GM18907 (cell line): Measurements from ENCODE around the gene SAMD4A.

Experiments used
- ATAC-seq: cut with Tn5 transposase; IDR thresholded peaks from one replicate; pipeline ENCODE4 v1.9.1; 2021; ENCODE audit warnings: mild to moderate bottlenecking, moderate library complexity; ENCODE audit not compliant: unreplicated experiment

SAMD4A gene

DNA sequence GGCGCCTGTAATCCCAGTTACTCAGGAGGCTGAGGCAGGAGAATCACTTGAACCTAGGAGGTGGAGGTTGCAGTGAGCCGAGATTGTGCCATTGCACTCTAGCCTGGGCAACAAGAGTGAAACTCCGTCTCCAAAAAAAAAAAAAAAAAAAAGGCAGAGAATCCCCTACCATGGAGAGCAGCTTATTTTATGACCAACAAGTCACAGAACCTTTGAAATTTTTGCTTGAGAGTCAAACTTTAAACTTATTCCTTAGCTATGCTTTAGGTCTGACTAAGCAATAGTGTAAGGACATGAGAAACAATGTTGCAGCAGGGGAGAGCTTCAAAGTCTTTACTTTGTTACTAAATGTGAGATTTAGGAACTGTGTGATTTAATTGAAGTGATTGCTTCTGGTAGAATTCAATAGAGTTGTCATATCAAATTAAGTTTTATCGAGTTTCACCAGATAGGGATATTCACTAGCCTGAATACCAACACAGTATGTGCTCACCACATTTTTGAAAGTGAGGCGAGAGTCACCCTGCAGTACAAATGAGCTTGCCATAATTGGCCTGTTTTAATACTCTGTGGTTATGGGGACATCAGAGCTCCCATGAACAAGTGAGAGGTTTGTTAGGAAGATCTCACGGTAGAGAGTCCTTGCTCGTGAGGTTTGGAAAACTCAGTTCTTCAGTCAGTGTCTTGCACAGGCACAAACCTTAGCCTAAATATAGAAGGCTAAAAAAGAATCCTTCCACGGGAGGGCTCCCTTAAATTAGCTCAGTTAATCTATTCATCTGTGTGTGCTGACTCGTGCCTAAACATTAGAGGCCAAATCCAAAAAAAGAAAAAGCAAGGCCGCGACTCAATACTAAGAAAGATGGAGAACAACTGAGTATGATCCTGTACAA is 108.6 kb downstream of the SAMD4A start:
- no peak for ATAC-seq

DNA sequence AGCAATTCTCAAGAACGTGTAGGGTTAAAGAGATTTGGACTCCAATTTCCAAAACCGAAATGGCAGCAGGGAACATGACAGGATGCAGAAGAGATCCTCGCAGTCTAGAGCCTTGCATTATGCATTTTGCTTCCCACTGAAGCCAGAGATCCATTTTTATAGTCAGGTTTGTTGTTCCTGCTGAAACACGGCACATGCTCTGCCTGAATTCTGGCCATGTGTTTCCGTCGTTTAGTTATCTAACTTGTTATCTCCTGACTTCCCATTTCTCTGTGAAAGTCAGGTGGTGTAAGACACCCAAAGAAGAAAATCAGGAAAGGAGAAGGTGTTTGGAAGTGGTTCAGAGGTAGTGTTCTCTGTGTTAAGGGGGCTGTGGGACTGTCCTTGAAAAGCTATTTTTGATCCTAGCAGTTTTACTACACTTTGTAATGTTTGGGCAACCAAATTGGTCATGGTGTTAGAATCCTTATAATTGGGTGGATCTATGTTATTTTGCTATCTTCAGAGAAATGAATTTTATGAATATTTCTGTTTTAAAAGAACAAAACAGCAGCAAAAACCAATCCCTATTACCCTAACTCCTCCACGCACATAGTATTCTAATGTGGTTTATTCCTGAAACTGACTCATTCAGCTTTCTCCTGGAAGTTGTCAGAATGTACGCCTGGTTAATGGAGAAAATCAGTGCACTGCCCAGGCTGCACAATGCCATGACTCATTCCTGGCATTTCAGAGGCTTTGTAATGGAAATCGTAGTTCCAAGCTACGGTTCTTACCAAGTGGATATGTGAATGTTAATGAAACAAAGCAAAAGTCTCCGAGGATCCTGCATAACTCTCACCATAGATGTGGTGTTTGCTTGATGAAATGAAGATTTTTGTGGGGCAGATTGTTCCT is 110.1 kb downstream of the SAMD4A start:
- ATAC-seq: no peak

DNA sequence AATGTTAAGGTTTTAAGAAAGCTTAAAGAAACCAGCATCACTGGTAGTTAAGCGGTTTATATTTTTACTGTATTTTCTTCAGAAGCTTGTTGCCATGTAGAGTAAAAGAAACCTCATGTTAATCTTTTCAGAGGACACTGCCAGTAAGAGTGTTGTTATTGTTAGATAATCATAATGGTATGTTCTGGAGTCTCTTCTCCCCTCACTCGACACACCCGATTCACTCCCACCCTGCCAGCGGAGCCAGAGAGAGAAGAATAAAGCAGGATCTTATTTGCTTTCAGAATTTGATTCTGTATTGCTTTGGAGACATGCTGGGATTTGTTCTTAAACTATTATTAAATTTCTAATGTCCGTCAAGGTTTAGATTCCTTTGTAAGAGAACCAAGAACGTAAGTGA is 113.7 kb downstream of the SAMD4A start:
- no peak for ATAC-seq

DNA sequence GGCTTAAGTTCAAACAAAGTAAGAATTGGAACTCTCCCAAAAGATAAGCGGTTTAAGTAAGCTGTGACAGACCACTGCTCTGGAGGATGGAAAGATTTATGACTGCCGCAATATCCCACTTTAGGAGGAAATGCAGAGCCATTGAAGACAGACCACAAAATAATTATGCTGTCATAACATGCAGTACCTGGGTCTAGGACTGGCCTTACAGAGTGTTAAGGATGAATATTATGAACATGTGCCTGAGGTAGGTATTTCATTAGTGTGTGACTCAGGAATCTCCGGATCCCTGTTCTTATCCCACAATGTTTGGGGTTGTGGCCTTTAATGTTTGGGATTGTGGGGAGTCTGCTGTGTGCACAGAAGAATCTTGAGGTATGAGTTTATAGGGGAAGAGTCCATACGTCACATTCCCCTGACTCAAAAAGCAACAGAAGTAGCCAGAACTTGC is 114.9 kb downstream of the SAMD4A start:
- no peak for ATAC-seq

DNA sequence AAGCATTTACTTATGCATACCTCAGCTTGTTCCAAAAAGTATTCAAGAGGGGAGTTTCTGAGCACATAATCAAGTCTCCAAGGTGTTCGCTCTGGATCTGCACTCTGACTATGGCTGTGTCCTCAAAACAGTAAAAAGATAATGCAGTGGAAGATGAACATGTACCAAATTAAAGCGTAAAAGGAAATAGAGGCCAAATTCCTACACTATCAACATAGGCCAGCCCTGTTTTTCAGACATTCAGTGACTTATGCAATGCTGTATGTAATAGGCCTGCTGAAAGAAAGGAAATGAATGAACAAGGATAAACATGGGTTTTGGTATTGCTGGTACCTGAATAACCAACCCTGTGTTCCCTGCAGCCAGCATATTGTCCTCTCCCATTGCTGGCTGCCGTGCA is 115.7 kb downstream of the SAMD4A start:
- no peak for ATAC-seq

DNA sequence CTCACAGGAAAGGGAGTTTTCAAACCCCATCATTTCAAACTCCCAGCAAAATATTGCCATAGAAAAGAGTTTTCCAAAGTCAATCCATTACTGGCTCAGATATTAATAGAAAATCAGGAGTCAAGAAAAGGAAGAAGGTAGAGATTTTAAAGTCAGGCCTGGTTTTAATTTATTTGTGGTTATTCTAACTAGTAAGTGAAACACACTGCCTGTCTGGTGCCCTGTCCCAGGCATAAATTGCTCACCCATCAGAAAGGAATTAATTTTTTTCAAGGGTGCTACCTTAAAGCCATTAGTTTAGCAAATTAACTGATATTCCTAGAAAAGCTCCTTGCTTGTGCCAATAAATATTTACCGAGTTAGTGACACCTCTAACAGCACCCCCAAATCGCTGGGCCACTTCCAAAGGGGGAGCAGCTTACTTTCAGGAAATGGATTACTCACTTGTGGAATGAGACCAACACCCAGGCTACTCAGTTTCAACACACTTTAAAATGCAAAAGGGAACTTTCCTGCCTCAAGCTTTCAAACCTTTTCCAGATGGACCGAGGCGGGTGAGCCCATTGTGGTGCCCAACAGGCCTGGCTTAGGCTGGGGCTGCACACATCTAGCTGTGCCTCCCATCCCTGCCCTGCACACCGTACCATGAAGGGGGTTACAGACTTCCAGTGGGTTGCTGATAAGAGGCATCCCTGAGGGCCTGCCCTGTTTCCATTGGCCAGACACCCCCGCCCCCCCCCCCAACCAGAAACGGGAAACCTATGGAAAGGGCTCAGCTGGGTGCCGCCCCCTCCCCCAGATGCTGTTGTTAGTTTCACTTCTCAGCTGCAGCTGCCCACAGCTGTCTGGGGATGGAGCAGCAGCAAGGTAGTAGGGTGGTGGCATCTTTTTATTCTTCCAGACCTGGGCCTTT is 117.2 kb downstream of the SAMD4A start:
- ATAC-seq: peak; percentile 61

DNA sequence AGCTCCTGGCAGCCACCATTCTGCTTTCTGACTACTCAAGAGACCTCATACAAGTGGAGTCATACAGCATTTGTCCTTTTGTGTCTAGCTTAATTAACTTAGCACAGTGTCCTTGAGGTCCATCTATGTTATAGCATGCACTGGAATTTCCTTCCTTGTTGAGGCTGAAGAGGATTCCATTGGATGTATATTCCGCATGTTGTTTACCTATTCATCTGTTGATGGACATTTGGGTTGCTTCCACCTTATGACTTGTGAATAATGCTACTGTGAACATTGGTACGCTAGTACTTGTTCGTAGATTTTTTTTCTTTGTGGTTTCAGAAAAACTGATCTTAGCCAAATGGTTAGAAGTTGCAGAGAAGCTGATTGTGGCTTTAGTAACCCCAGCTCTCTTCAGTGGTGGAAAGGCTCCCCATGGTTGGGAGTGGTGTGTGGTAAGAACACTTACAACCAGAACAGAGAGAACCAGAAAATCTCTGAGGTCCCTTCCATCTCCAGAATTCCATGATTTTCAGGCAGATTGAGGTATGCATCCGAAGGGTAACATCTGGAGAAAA is 118.4 kb downstream of the SAMD4A start:
- no peak for ATAC-seq

DNA sequence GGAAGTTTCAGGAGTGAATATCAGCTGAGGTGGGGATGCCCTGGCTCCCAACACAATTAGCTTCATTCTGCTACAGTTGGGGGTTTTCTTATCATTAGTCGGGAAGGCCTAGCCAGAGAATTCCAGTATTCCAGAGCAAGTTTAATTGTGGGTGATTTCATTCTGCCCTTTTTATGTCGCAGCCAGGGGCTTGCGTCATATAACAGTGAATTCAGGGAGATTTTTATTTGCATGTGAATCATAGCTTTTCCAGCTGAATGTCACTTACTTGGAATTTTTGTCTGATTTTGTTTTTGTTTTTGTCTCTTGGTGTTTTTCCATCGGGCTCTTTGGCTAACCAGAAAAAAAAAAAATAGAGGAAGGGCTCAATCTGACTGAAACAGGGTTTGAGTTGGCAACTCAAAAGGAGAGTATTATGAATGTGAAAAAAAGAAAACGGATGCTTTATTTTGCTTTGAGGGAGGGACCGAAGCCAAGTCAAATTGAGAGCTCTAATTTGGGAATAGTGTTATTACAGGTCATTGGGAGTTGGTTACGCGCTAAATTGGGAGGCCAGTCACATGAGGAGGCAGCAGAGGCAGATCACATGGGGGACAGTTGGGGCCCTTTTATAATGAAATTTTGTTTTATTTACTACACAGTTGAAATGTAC is 119.4 kb downstream of the SAMD4A start:
- ATAC-seq: no peak

DNA sequence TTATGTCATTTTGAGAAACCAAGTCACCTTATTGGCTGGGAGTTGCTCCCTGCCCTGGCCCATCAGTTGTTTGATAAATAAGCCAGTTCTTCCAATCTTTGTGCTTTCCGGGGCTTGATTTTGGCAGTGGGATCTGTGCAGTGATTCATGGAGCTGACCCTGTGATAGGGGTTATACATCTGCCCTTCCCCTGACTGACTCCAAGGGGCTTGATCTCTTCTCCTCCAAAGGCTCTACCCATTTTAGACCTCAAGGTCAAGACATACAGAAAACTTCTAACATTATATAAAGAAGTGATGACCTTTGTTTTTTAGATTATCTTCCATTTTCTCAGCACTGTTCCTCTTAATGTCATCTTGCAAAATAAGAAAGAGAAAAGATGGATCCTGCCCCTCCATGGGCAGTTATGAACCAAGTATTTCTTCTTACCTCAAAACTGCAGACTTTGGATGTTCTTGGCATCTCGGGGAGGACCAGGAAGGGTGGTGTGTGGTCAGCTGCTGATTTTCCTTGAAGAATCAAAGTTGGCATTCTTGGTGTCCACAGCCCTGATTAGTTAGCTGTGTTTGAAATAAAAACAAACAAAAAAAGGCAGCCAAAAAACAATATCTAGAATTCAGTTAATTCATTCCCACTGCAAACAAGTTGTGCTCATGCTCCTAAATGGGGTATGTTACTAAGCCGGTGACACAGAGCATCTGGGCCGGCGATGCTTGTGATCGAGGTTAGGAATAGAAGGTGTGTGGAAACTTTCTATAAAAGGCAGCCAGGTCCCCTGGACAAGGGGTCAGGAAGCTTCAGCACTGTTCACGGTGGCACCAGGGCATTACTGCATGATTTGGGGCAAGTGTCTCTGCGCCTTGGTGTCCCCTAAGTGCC is 120.2 kb downstream of the SAMD4A start:
- ATAC-seq: no peak

DNA sequence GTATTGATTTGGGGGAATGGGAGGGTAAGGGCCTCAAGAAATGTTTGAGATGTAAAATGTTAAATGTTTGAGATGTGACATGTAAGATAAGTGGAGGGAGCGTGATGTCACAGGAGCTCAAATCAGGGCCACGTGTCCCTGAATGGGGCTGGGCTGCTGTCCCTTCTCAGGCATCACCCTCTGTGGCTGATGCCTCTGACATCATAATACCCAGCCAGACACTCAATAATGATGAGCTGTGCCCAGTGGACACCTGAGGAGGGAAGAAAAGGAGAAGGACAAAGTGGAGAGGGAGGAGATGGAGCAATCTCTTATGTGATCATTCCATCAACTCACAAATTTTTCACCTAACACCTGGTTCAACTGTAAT is 120.8 kb downstream of the SAMD4A start:
- no peak for ATAC-seq

DNA sequence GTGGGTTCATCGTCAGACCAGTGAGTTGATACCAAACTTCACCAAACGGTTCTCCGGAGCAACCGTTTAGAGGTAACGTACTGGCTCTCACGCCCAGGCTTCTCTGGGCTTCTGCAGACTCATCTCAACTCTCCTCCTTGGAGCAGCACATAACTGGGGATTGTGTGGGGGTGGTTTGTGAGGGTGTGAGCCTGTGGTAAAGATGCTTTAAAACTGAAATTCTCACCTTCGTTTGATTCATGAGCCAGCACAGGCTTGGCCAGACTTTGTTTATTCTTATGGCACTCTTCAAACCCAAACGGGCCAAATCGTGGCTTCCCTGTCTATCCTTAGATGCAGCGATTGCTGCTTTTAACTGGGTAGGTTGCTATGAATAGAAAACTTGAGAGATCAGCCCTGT is 121.3 kb downstream of the SAMD4A start:
- no peak for ATAC-seq

DNA sequence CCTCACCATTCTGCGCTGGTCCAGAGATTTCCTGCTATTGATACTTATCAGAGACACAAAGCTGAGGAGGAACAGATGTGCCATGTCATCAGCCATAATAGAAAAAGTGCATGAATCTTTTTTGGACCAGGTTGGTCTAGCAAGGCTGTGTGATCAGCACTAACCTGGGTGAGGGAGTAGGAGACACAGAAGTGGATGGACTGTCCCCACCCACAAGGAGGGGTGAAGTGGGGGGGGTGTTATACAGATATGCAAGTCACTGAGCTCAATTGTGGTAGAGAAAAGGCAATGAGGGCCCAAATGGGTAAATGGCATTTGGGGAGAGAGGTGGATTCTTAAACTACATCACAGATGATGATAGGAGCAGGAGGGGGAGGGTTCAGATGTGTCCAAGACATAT is 123.0 kb downstream of the SAMD4A start:
- no peak for ATAC-seq

DNA sequence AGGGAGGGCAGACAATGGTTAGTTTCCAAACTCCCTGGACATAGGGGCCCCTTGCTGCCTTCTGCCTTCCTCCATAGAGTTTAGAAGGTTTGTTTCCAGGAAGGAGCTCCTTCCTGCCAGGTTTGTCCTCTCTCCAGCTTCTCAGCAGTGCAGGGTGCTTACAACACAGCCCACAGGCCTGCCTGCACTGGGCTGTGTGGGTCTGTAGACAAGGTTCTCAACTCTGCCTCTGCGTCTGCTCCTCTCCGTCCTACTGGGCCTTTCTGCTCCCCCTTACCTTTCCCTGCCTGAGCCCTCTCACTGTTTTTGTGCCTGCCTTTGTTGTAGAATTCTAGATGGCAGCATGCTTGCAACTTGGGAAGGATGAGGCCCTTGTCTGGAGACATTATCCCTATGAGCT is 124.0 kb downstream of the SAMD4A start:
- no peak for ATAC-seq

DNA sequence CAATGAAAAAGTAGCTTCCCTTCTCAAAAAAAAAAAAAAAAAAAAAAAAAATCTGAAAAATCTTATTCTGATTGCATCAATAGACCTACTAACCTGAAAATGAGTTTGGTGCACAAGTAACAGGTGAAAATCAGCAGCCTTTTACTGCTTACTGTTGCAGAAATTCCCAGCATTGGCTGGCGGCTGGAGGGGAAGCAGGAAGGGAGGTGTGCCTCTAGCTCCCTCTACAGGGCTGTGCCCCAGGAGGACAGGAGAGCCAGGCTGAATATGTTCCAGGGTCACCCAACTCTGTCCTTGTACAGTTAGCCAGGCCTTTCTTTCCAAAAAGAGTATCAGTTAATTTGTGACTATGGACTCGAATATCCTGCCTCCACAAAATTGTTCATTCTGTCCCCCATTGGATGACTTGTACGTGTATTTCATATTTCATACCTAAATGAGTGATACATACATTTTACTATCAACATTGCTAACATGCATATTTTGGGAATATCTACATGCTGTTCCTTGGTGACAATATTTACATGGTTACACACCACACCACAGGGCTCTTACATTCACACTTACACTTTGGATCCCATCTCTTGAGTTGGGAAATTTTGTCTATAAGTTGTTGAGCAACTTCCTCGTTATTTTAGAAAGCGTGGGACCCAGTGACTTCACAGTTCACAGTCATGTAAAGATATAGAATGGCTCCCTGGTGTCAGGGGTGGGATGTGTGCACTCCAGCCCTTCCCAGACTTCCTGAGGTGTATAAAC is 124.8 kb downstream of the SAMD4A start:
- no peak for ATAC-seq

DNA sequence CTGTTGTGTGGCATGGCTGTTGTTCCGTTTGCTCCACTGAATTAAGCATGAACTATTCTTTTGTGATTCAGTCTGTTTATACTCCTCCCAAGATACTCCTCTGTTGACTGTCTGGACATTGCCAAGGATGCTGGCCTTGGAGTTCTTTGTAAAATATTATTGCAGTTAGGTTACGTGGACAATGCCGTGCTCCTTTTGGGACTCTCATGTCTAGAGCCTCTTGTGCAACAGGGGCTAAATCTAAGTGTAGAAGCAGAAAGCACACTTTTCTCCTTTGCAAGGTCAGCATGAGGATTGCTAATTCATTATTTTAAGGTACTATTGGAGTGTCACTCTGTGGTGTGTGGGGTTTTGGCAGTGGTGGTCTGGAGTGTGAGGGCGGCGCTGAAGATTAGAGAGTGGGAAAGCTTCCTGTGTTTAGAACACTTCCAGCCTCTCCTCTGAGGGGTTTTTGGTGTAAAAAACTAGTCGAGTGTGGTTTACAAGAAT is 125.4 kb downstream of the SAMD4A start:
- ATAC-seq: no peak

DNA sequence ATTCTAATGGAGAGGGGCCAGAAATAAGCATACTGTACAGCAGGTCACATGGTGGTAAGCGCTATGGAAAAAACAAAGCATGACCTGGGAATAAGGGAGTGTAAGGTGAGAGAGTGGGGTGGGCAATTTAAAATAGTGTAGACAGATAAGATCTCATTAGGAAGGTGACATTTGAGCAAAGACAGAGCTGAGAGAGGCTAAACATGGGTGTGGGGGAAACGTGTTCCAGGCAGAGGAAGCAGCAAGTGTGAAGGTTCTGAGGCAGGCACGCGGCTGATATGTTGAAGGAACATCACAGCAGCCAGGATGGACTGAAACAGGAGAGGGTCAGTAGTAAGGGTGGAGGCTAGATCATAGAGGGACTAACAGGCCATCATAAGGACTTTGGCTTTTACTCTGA is 126.8 kb downstream of the SAMD4A start:
- no peak for ATAC-seq

DNA sequence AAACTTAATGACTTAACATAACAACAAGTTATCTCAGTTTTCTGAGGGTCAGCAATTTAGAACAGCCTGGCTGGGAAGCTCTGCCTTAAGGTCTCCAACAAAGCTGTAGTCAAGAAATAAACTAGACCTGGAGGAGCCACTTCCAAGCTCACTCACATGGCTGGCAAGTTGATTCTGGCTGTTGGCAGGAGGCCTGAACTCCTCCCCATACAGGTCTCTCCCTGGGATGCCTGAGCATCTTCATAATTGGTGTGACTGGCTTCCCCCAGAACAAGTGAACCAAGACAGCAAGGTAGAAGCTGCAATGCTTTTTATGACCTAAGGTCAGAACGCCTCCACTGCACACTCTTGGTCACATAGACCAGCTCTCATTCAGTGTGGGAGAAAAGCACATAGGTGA is 128.3 kb downstream of the SAMD4A start:
- no peak for ATAC-seq

DNA sequence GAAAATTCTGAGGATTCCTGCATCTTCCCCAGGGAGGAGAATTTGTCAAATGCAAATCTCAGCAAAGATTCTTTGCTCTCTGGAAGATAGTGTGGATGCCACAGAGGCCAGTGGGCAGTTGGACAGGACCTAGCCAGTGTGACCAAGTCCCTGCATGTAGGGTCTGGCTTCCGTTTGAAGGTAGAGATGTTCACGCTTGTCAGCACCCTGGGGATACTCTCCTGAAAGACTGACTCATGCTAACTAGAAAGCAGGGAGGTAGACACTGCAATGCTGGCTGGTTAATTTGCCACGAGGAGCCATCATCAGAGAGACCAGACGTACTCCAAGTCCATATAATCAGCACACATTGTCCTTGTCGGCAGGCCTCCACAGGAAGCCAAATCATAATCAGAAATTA is 130.1 kb downstream of the SAMD4A start:
- ATAC-seq: no peak
